Hepatic stellate cell (primary cell): Measurements from ENCODE around the gene GATB.

Source experiments
- DNase-seq: peaks from one replicate; pipeline ENCODE4 v3.0.0; 2011; ENCODE audit warnings: low spot score

Gene GATB

GRCh38 chr4:151729731-151730559 is 30.9 kb downstream of the GATB start:
- DNase-seq, result no peak

GRCh38 chr4:151728679-151729078 is 32.1 kb downstream of the GATB start:
- no peak for DNase-seq

DNA sequence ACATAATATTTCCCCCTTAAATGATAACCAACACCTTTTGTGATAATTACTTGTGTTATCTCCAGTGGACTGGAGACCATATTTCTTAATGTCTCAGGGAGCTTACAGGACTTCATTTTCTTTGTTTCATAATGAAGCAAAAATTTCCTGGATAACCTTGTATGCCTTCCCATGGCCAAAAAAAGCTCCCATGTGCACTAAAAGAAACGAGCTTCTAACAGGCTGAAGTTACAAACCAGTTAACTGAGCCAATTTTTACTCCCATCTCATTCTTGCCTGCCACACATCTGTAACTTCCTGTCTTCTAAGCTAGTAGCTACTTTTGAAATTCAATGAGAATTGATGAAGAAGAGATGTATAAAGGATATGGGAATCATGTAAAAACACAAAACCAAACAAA is 32.8 kb downstream of the GATB start:
- DNase-seq, result no peak

- no peak for DNase-seq
These were observed 33.4 kb downstream of the GATB start for GRCh38 chr4:151727365-151727764.

DNA sequence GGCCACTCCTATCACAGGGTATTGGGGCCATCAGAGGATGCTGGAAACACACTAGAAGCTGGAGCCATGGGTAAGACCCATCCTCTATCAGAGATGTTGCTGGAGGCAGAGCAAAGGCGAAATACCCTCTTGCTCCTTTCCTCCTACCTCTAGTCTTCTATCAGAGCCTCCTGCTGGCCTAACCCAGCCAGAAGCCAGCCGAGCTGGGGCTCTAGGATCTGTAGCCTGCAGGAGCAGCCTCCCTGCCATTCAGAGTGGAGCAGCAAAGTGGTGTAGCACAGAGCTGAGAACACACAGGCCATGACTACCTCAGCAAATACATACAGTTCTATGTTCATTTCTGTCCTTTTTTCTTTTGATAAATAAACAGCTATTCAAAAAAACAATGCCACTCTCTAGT is 35.7 kb downstream of the GATB start:
- DNase-seq, result no peak

GRCh38 chr4:151721916-151722315 is 38.9 kb downstream of the GATB start:
- no peak for DNase-seq

DNA sequence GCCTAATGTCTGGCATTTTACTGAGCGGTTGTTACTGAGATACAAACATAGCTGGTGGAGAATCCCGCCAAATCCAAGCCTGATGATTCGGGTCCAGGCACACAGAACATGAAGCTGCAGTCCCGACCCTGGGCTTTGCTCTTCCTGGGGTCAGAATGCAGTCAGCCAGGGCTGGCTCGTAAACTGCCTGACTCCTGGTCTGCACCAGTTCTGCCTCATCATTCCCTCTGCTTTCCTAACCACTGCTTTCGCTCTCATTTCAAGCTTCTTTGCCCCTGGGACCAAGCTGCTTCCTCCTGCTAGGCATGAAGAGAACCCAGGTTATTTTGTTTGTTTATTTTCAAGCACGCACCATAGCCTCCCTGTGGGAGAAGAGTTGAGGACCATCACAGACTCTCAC is 39.3 kb downstream of the GATB start:
- DNase-seq, result no peak

DNA sequence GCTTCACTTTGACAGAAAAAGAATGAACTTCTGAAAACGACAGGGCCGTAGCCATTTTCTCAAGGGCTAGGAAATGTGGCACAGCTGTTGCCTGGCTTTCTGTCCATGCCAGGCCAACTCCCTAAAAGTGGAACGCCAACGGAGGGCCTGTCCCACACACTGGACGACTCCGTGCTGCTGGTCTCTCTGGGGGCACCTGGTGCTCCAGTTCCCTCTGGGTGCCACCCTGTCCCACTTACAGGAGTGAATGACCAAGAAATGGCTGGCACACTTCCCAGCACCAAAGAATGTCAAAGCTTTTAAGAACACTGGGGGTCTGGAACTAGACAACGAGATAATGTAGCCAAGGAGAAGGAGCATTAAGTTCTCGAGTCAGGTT is 40.9 kb downstream of the GATB start:
- no peak for DNase-seq

GRCh38 chr4:151718984-151719955 is 41.5 kb downstream of the GATB start:
- DNase-seq, result no peak

- no peak for DNase-seq
These were observed 42.7 kb downstream of the GATB start for GRCh38 chr4:151717909-151718628.

- DNase-seq, result no peak
These were observed 43.5 kb downstream of the GATB start for GRCh38 chr4:151717314-151717713.

DNA sequence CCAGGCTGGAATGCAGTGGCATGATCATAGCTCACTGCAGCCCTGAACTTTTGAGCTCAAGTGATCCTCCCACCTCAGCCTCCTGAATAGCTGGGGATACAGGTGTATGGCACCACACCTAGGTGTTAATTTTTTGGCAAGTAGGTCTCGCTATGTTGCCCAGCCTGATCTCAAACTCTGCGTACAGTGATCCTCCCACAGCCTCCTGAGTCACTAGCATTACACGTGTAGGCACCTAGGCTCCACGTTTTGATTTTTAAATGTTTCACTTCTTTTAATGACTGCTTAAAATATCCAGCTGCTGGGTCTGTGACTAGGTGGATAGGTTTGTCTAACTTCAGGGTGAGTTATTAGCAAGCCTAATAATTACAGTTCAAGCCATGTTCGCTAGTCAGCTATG is 44.5 kb downstream of the GATB start:
- no peak for DNase-seq

GRCh38 chr4:151715881-151716280 is 44.9 kb downstream of the GATB start:
- no peak for DNase-seq

GRCh38 chr4:151712777-151713176 is 48.0 kb downstream of the GATB start:
- no peak for DNase-seq

DNA sequence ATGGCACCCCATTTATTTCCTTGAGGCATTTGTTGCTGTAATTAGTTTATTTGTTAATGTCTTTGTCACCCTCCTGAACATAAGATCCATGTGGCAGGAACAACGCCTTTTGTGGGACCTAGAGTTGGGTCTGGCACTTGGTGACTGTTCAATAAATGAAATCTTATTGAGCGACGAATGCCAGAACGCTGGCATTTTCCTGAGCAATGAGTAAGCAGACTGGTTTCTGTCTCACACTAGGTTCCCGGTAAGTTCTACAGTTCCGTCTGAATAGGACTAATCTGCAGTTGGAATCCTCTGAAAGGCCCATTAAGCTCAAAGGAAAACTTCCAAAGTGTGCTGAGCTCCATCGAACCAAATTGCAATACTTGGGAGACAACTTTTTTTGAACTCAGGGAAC is 49.2 kb downstream of the GATB start:
- DNase-seq, result no peak

GRCh38 chr4:151709587-151709986 is 51.2 kb downstream of the GATB start:
- DNase-seq, result no peak

DNA sequence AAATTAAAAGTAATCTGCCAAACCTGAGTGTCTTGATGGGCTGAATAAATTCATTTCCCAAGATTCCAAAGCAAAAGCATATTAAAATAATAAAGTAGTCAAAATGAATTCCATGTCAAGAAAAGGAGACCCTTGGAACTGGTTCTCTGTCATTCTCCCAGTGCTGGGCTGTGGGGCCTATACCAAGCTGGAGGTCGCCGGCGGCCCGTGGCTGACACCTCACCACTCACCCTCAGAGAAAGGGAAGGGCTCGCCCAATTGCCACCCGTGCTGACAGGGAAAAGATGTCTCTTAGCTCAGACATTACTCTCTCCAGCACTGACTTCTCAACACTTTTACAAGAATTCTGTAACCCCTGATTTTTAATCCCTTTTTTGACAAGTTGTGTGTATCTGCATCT is 51.7 kb downstream of the GATB start:
- DNase-seq, result no peak

DNA sequence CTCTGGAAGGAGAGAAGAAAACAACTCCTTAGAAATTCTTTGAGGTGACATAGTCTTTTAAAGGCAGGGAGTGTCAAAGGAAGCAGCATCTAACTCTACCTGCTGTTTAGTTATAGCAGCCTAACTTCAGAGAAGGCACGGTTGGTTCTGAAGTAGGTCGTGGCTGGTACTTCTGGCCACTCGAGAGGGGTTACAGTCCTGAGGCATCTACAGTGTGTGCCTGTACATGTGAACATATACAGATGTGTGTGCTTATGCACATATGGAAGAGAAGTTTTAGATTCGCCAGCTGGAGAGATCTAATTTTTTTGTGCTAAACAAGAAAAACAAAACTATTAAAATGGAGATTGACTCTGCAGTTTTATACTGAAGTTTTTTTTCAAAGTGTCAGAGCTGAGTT is 52.7 kb downstream of the GATB start:
- no peak for DNase-seq

- DNase-seq, result no peak
These were observed 57.4 kb downstream of the GATB start for GRCh38 chr4:151703401-151703800.

DNA sequence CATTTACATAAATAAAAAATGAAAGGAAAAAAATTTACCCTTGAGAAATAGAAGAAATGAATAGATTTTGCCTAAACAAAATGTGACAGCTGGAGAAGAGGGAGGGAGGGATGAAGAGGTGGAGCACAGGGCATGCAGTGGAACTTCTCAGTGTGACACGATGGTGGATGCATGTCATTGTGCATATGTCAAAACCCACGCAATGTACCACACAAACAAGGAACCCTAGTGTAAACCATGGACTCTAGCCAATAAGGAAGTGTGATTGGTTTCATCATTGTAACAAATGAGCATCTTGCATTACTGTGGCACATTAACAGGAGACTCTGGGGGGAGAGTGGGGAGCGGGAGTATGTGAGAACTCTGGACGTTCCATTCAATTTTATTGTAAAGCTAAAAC is 58.6 kb downstream of the GATB start:
- DNase-seq, result no peak

DNA sequence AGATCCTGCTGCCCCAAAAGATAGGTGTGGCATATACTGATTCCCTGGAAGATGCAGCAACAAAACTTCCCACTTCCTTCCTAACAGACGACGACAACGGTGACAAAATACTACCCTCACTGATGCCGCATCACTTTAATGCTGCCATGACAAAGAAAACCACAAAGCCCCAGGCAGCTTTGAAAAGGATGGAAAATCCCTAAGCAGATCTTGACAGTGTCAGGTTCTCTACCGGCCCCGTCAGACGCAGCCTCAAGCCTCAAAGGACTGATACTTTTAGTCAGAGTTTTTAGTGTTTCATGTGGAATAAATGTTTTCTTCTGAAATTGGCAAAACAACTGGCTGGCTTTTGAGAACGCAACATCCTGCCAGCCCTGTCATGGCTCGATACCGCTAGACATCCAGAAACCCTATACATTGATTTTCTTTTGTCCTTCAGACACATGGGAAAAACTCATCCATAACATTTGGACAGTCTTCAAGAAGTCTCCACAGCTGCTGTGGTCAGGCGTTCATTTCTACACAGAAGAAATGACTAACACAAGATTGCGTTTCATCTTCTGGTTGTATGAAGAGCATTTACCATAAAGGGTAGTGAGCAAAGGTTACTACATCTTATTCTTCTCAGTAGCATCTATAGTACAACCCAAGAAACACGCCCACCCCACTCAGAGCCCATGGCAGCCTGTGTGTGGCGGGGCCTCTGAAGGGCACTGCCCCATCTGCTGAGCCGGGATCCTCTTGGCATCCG is 60.1 kb downstream of the GATB start:
- DNase-seq, result no peak

DNA sequence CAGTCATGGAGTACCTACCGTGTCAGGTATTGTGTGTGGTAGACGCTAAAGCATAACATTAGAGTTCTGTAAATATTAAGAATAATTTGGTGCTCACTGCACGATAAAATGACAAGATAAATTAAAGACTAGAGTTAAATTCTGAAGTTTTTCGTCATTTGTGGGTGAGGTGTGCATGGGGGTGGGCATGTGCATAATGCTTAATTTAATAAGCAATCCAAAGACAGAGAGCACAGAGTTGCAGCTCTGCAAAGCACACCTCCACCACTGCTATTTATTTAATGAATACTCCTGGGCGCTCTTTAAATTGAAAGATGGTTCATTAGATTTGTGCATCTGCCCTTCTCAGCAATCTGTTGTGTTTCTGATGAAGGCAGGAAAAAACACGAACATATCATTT is 62.6 kb downstream of the GATB start:
- no peak for DNase-seq
